ENCODE data around the gene HOXB3.

The HOXB3 gene

GRCh38 chr17:48576479-48577309 is 13.3 kb downstream of the HOXB3 start:
- ChIA-PET CTCF (interaction anchor here (1.5 kb wide), 1 partner anchor 9 kb away, joined by 5 read pairs; no protein-coding TSS in a partner anchor), POLR2A (no interaction called here)
- no peak for DNase-seq (ENCODE audit: extremely low spot score)
- no peak for TF ChIP-seq CTCF (IDR thresholded peaks at IDR 0.05; ENCODE audit: control extremely low read depth, extremely low read depth, low read depth, missing control alignments)

- TF ChIP-seq CTCF (IDR thresholded peaks at IDR 0.05; ENCODE audit: control extremely low read depth, extremely low read depth, low read depth, missing control alignments): no peak
- DNase-seq (ENCODE audit: extremely low spot score): no peak
- CTCF ChIA-PET: no interaction called here
- POLR2A ChIA-PET: no interaction called here
Measured at GRCh38 chr17:48575673-48576478, 14.2 kb downstream of the HOXB3 start.

- no peak for DNase-seq (ENCODE audit: extremely low spot score)
- ChIA-PET POLR2A (no interaction called here), CTCF (no interaction called here)
Measured at GRCh38 chr17:48575066-48575582, 14.9 kb downstream of the HOXB3 start.

GRCh38 chr17:48574505-48575065 is 15.5 kb downstream of the HOXB3 start:
- TF ChIP-seq CTCF (IDR thresholded peaks at IDR 0.05; ENCODE audit: control extremely low read depth, extremely low read depth, low read depth, missing control alignments): no peak
- POLR2A ChIA-PET: no interaction called here
- CTCF ChIA-PET: interaction anchor here (1.0 kb wide), 1 partner anchor 104 kb away, joined by 3 read pairs; no protein-coding TSS in a partner anchor
- DNase-seq (ENCODE audit: extremely low spot score): no peak

More at GRCh38 chr17:48575066-48575582, 14.9 kb downstream of the HOXB3 start:
- TF ChIP-seq CTCF (IDR thresholded peaks at IDR 0.05; ENCODE audit: control extremely low read depth, extremely low read depth, low read depth, missing control alignments): no peak

- no peak for DNase-seq (ENCODE audit: extremely low spot score)
- ChIA-PET POLR2A (no interaction called here), CTCF (interaction anchor here (1.0 kb wide), 1 partner anchor 9 kb away, joined by 3 read pairs; no protein-coding TSS in a partner anchor)
- no peak for TF ChIP-seq CTCF (IDR thresholded peaks at IDR 0.05; ENCODE audit: control extremely low read depth, extremely low read depth, low read depth, missing control alignments)
Measured at GRCh38 chr17:48571826-48572417, 18.1 kb downstream of the HOXB3 start.
